Regular cardiac myocyte (primary cell): ENCODE measurements around the gene EML2. TPM values are rescaled to one million over a fixed set of nuclear protein-coding genes. Genes with fewer than 3 reads are reported as not detected.

ENCODE experiments used
- total RNA-seq: library from RNA; depleted of rRNA; stranded (reverse); fragments of >200 nt; gene quantifications from 2 replicates; pipeline ENCODE4 v1.2.3, GENCODE V29; 2014

The EML2 gene
- 66.8 and 101 TPM in 2 replicates for total RNA-seq

GRCh38 chr19:45638930-45639729, at the start of gene EML2:
TSS of gene EML2 (minus strand) at chr19:45639397. CDS start at chr19:45639376, 21 bp downstream.

DNA sequence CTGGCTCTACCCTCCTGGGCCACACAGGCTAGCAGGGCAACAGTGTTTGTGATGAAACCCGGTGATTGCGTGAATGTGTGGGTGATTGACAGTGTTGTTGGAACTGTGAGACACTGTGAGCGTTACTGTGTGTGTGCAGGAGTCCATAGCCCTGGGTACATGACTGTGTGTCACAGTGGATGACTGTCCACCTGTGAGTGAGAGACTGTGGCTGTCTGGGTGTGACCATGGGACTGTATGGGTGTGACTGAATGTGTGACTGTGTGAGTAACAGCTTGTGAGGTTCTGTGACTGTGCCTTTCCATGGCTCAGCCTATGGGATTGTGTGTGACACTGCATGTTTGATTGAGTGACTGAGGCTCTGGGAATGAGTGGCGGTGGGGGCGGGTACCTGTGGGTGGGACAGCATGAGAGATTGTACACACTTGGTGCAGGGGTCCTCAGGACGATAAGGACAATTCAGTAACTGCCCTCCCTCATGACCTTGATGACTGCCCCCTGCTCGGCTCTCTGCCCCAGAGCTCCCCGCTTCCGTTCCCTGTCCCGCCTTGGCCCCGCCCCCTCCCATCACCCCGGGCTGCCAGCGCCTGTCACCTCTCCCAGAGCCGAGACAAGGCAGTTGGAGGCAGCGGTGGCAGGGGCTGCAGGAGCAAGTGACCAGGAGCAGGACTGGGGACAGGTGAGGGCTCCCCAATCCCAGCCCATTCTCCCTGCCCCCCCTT, 28.6 kb upstream of the EML2 start, which contains the start of gene GIPR:
TSS of gene GIPR (plus strand) at position 602 of the 722 bp plus-strand sequence. CDS start 1,300 bp downstream, outside the sequence.

GRCh38 chr19:45601524-45602374, 37.4 kb downstream of the EML2 start, which contains the start of gene GPR4:
TSS of gene GPR4 (minus strand) at chr19:45602212. CDS start at chr19:45591866, 10,346 bp downstream.

DNA sequence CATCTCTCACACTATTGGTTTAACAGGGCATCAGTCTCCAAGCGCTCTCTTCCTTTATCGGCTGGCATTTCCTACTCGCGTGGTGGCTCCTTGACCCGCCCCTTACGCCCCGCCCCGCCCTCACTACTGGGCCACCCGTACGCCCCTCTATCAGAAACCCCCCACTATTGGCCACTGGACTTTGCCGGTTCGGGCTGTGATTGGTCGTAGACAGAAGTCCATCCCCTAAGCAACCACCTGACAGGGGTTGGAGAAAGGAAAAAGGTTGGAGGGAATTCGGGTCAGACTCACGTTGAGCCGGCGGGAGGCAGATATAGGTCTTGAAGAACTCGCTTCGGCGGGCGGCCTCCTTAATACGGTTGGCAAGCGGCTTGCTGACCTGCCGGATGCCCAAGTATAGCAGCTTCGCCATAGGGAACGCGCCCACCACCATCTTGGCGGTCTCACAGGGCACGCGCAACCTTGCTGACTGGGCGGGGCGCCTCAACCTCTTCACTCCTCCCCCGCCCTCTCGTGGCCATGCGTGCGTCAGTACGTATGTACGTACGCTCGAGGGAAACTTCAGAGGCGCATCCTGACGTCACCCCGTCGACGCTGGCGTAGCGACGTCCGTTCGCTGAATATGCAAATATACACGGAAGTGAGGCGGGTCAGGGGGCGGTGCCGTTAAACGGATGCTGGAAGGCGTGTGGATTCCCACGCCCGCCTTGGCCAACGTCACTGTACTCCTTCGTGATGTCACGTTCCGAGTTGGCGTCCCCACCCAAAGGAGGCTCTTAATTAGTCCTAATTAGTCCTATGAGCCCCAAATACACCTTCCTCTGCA, 54.7 kb downstream of the EML2 start, which contains the start of gene OPA3:
TSS of gene OPA3 (minus strand) at position 471 of the 826 bp plus-strand sequence. CDS start at position 433, 38 bp downstream.

Other genes with a start within 250 kb of the EML2 start
- 1.7 and 6.5 TPM in 2 replicates for gene PPP1R13L, start 234.3 kb downstream of the EML2 start, total RNA-seq
- 12.4 and 29.9 TPM in 2 replicates for gene POLR1G, start 232.8 kb downstream of the EML2 start, total RNA-seq
- 78.6 and 164 TPM in 2 replicates for gene ERCC1, start 215.5 kb downstream of the EML2 start, total RNA-seq
- gene FOSB, start 171.4 kb downstream of the EML2 start, total RNA-seq = 4.6 and 9.9 TPM in 2 replicates
- 3.8 and 4.2 TPM in 2 replicates for gene RTN2, start 142.3 kb downstream of the EML2 start, total RNA-seq
- gene PPM1N, start 141.0 kb downstream of the EML2 start, total RNA-seq = 0.96 and 2.3 TPM in 2 replicates
- 56.4 and 112 TPM in 2 replicates for gene VASP, start 131.9 kb downstream of the EML2 start, total RNA-seq
- 4.2 and 5.2 TPM in 2 replicates for gene OPA3, start 54.6 kb downstream of the EML2 start, total RNA-seq
- 0.28 and 0.96 TPM in 2 replicates for gene GPR4, start 37.2 kb downstream of the EML2 start, total RNA-seq
- 0.28 and 0.38 TPM in 2 replicates for gene GIPR, start 28.8 kb upstream of the EML2 start, total RNA-seq
- 288 and 449 TPM in 2 replicates for gene SNRPD2, start 52.6 kb upstream of the EML2 start, total RNA-seq
- 31.2 and 32.1 TPM in 2 replicates for gene QPCTL, start 53.3 kb upstream of the EML2 start, total RNA-seq
- gene FBXO46, start 91.5 kb upstream of the EML2 start, total RNA-seq = 3.4 and 5.8 TPM in 2 replicates
- gene MEIOSIN, start 94.0 kb upstream of the EML2 start, total RNA-seq = not detected in 2 replicates
- gene SIX5, start 129.9 kb upstream of the EML2 start, total RNA-seq = 8.1 and 11.3 TPM in 2 replicates
- 15.0 and 48.2 TPM in 2 replicates for gene DMPK, start 143.1 kb upstream of the EML2 start, total RNA-seq
- 27.8 and 29.0 TPM in 2 replicates for gene DMWD, start 153.4 kb upstream of the EML2 start, total RNA-seq
- under 0.01 and 0.28 TPM in 2 replicates for gene RSPH6A, start 175.9 kb upstream of the EML2 start, total RNA-seq
- 22.8 and 29.9 TPM in 2 replicates for gene SYMPK, start 223.8 kb upstream of the EML2 start, total RNA-seq
- gene FOXA3, start 224.9 kb upstream of the EML2 start, total RNA-seq = under 0.01 TPM in 1 of 2 replicates, not detected in the other
- gene IRF2BP1, start 246.7 kb upstream of the EML2 start, total RNA-seq = 26.5 and 28.4 TPM in 2 replicates